ENCODE results near the gene SRGAP2.
"Not testable (repeated sequence)": the region's sequence is repeated elsewhere in the genome, so short reads cannot be mapped to it uniquely, and the experiment has no call there.

Gene SRGAP2

DNA sequence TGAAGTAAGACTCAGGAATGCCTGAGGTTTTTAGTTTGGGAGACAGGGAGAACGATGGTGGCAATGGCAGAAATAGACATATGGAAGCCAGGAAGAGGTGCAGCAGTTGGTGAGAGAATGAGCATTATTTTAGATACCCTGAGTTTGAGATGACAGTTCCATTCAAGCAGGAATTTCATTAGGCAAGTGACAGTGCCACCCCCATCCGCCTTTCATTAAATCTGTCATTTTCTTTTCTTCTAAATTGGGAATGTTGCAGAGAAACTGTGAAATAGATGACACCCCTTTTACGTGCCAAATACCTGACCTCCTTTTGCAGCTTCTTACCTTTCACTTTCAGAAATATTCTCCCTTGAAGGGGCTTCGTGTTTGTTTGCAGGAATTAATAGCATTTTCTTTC lies 22.0 kb downstream of the SRGAP2 start:
- not testable (repeated sequence) for H3K36me3 Mint-ChIP-seq (ENCODE audit: low read depth); H3K4me3 Mint-ChIP-seq; DNase-seq; H3K27me3 Mint-ChIP-seq; H3K9me3 Mint-ChIP-seq; H3K27ac Mint-ChIP-seq; H3K4me1 Mint-ChIP-seq; ATAC-seq

DNA sequence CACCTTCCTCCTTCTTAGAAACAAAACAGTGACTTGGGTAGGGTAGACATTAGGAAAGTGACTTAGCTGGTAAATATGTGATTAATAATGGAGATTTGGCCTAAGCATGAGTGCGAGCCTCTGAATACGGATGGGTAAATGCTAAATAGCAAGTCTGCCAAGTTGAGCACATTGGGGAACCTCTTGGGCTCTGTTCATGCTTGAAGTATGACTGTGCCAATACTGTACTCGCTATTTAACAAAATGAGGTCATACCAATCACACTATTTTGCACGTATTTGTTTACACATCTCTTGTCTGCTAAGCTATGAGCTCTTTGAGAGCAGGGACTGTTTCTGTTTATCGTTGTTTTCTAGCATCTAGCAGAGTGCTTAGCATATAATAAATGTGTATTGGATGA lies 23.5 kb downstream of the SRGAP2 start:
- H3K27ac Mint-ChIP-seq; H3K36me3 Mint-ChIP-seq (ENCODE audit: low read depth); H3K27me3 Mint-ChIP-seq; H3K4me1 Mint-ChIP-seq; H3K9me3 Mint-ChIP-seq; H3K4me3 Mint-ChIP-seq; ATAC-seq; DNase-seq: not testable (repeated sequence)

DNA sequence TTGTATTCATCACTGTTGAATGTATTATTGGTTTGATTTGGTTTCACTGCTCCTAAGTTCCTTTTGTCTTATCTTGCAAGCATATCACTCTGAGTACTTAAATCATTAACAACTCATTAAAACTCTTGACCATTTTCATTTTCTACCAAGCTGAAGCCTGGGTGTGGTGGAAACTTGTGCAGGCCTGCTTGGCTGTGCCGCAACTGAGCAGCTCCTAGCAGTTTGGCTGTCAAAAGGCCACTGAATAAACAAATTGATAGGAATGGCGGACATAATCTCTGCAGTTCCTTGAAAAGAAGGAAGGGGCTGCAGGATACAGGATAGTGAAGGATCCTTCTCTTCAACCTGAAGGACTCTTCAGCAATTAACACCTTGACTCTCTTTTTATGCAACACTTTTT lies 25.9 kb downstream of the SRGAP2 start:
- H3K27me3 Mint-ChIP-seq; ATAC-seq; H3K4me3 Mint-ChIP-seq; H3K27ac Mint-ChIP-seq; DNase-seq; H3K9me3 Mint-ChIP-seq; H3K4me1 Mint-ChIP-seq; H3K36me3 Mint-ChIP-seq (ENCODE audit: low read depth): not testable (repeated sequence)

DNA sequence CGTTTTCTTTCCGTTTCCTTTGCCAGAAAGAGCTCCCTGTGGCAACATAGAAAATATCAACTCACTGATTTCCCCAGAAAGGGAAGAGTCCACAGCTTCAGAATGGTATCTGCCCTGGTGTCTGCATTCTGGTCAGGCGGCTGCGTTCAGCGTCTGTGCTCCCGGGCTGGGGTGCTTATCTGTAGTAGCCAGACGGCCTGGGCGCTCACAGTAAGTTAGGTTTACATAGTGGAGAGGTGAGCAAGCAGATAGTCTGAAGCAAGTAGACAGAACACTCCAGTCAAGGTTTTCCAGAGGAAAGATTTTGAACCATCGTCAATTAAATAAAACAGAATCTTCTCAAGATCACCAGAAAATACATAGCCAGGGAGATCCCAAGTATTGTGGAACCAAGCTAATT lies 28.6 kb downstream of the SRGAP2 start:
- H3K27me3 Mint-ChIP-seq; H3K4me3 Mint-ChIP-seq; ATAC-seq; H3K36me3 Mint-ChIP-seq (ENCODE audit: low read depth); DNase-seq; H3K4me1 Mint-ChIP-seq; H3K9me3 Mint-ChIP-seq; H3K27ac Mint-ChIP-seq: not testable (repeated sequence)

DNA sequence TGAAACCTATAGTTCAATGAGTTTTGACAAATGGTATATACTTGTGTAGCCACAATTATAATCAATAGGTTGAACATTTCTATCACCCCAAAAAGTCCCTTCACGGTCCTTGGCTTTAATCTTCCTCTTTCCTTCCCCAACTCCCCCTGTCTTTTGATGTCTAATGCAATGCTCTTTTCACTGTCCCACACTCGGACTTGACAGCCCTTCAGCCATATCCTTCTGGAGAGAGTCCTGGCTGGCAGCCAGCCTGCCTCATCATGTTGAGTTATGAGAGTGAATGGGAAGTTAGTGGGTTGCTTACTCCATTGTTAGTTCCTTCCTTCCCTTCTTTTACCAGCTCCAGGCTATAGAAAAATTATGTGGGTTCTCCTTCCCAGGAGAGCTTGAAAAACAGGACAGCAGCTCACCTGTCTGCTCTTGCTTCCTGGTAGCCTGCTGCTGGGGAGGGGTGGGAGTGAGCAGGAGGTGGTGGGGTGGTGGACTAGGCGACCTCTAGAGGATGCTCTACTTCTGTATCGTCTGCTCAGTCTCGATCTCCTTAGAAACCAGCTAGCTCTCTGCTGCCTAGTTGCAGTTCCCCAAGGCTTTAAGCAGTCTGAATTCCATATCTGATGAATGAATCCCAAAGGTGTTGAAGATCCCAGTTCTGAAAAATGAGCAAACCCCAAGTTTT lies 29.8 kb downstream of the SRGAP2 start:
- not testable (repeated sequence) for H3K27ac Mint-ChIP-seq; H3K4me1 Mint-ChIP-seq; H3K36me3 Mint-ChIP-seq (ENCODE audit: low read depth); DNase-seq; ATAC-seq; H3K27me3 Mint-ChIP-seq; H3K9me3 Mint-ChIP-seq; H3K4me3 Mint-ChIP-seq

GRCh38 chr1:206234189-206234916 lies 31.0 kb downstream of the SRGAP2 start:
- not testable (repeated sequence) for H3K9me3 Mint-ChIP-seq; H3K27ac Mint-ChIP-seq; H3K4me1 Mint-ChIP-seq; H3K4me3 Mint-ChIP-seq; H3K27me3 Mint-ChIP-seq; H3K36me3 Mint-ChIP-seq (ENCODE audit: low read depth); ATAC-seq; DNase-seq

DNA sequence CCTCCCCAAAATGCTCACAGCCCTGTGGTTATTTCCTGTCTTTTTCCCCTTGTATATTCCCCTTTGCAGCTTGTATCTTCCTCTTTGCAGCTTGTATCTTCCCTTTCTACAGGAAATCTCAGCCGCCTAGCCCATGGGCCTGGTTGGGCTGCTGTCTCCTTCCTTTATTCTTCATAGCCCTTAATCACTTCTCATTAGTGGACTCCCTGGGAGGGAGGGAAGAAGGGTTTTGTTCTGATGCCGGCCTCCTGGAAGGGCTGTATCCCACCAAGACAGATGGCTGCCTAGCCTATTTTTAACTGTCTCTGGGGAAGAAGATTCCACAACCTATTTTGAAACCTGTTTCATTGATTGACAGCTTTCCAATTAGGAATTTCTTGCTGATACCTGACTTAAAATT lies 31.8 kb downstream of the SRGAP2 start:
- not testable (repeated sequence) for H3K4me3 Mint-ChIP-seq; DNase-seq; H3K4me1 Mint-ChIP-seq; H3K27me3 Mint-ChIP-seq; H3K9me3 Mint-ChIP-seq; H3K36me3 Mint-ChIP-seq (ENCODE audit: low read depth); ATAC-seq; H3K27ac Mint-ChIP-seq

DNA sequence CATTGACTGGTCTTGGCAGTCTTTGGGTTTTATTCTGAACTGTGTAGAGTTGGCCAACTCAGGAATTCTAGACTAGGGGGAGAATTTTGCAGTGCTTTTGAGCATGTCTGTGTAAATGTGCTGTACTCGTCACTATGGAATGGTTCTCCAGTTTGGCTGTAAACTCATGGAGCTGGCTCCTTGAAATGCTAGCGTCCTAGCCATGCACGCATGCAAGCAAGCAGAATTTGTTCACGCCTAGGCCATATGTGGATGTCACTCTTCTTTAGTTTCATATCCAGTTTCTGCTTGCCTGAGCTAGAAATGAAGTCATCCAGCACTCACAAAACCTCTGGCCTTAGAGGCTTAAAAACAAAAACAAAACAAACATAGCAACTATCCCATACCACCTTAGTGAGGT lies 36.9 kb downstream of the SRGAP2 start:
- H3K27ac Mint-ChIP-seq; H3K9me3 Mint-ChIP-seq; DNase-seq; H3K4me1 Mint-ChIP-seq; H3K36me3 Mint-ChIP-seq (ENCODE audit: low read depth); ATAC-seq; H3K27me3 Mint-ChIP-seq; H3K4me3 Mint-ChIP-seq: not testable (repeated sequence)

GRCh38 chr1:206243335-206243734 lies 40.0 kb downstream of the SRGAP2 start:
- not testable (repeated sequence) for H3K36me3 Mint-ChIP-seq (ENCODE audit: low read depth); H3K4me1 Mint-ChIP-seq; H3K27ac Mint-ChIP-seq; H3K9me3 Mint-ChIP-seq; DNase-seq; H3K4me3 Mint-ChIP-seq; H3K27me3 Mint-ChIP-seq
- ATAC-seq, result peak; percentile 93

- H3K4me1 Mint-ChIP-seq; H3K4me3 Mint-ChIP-seq; H3K27ac Mint-ChIP-seq; DNase-seq; ATAC-seq; H3K27me3 Mint-ChIP-seq; H3K9me3 Mint-ChIP-seq; H3K36me3 Mint-ChIP-seq (ENCODE audit: low read depth): not testable (repeated sequence)
Measured at GRCh38 chr1:206245479-206245878, 42.1 kb downstream of the SRGAP2 start.

DNA sequence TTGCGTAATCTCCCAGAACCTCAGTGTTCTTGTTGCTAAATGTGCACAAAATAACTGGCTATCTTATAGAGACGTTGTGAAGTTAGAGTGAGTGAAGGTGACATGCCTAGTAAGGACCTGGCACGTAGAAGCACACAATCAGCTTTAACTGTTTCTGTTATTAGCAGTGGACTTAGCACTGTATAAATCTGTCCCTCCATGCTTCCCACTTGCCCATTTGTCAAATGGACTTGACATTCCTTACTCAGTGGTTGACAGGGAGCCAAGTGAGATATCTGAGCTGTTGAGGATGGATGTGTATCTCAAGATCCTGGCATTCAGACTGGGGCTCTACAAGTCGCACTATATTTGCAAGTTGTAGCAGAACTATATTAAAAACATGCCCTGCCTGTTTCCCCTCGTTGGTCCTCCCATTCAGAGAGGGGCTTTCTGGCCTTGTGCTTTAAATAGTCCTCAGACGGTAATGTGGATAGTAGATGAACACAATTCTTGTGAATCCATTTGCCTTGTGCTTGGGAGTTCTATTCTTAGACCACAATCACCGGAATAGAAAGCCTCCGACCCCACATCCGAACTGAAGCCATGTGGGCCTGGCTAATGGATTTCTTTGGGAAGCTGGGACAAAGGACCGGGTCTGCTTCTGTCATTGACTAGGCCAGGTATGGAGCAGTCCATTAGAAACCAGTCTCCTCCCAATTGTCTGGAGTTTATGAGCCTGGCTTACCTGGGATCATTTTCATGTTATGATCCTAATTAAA lies 43.0 kb downstream of the SRGAP2 start:
- not testable (repeated sequence) for H3K4me3 Mint-ChIP-seq; H3K9me3 Mint-ChIP-seq; ATAC-seq; H3K4me1 Mint-ChIP-seq; H3K27me3 Mint-ChIP-seq; H3K27ac Mint-ChIP-seq; H3K36me3 Mint-ChIP-seq (ENCODE audit: low read depth); DNase-seq

DNA sequence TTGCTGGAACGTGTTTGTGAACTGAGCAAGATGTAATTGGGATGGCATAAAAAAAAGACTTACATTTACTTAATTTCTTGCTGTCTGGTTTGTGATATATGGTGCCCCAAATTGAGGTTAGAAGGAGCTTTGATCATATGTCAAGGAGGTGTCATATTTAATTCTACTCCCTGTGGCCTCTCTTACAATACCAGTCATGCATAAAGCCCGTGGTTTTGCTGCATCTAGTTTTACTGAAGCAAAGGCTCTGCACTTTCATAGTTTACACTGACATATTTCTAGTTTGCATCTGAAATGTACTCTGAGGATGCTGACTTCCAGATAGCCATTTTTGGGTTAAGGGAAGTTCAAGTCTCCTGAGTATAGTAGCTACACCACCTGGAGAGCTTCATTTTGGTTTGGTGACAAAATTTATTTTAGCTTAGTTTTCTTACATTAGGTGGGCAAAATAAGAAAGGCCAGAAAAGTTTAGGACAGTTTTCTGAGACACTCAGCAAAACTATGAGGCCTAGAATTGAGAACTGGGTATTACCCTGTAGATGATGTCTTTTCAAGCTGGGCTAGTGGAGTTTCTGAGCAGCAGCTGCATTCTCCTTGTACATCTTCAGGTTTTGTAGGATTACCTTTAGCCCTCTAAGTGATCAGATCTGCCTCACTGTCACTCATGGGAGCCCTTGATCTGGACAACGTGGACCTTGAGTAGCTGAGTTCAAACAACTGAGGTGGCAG lies 47.8 kb downstream of the SRGAP2 start:
- not testable (repeated sequence) for H3K27me3 Mint-ChIP-seq; DNase-seq; H3K4me3 Mint-ChIP-seq; H3K4me1 Mint-ChIP-seq; H3K27ac Mint-ChIP-seq; H3K9me3 Mint-ChIP-seq; H3K36me3 Mint-ChIP-seq (ENCODE audit: low read depth)
- peak; percentile 86 for ATAC-seq

GRCh38 chr1:206252680-206253335 lies 49.5 kb downstream of the SRGAP2 start:
- peaks cover 11% of the 10 kb centered on the region for H3K4me1 Mint-ChIP-seq
- not testable (repeated sequence) for DNase-seq; H3K27ac Mint-ChIP-seq; H3K27me3 Mint-ChIP-seq; H3K9me3 Mint-ChIP-seq; ATAC-seq; H3K4me3 Mint-ChIP-seq; H3K36me3 Mint-ChIP-seq (ENCODE audit: low read depth)

All from activated naive CD8-positive, alpha-beta T cell treated with anti-CD3 and anti-CD28 coated beads, Interleukin-2, amount 50 U/mL, for 24 hours (primary cell).